Liver (tissue), 9 donors: ENCODE results near the gene EHMT1. TPM values are rescaled to one million over a fixed set of nuclear protein-coding genes. Genes with fewer than 3 reads are reported as not detected.

Experiments
- DNase-seq: peaks from one replicate; pipeline ENCODE4 v3.0.0-alpha.2; 2017; ENCODE audit warnings: low spot score
- H3K27ac ChIP-seq, 2 donors: one replicate each; pipeline ENCODE4 v1.7.0; 2013; ENCODE audit warnings: inconsistent platforms in 2 of 2, low read length in 2 of 2, control low read depth in 1 of 2, low read depth in 1 of 2, mild to moderate bottlenecking in 1 of 2
- H3K27me3 ChIP-seq, 4 donors: one replicate each; pipeline versions ENCODE4 v1.6.1 to v1.7.0; 2013; ENCODE audit warnings: low read length in 3 of 4, inconsistent platforms in 1 of 4, mild to moderate bottlenecking in 1 of 4, moderate library complexity in 1 of 4; ENCODE audit not compliant: control insufficient read depth in 4 of 4, insufficient read depth in 4 of 4
- H3K36me3 ChIP-seq, 4 donors: one replicate each; pipeline versions ENCODE4 v1.6.1 to v1.7.0; 2013; ENCODE audit warnings: low read length in 3 of 4, mild to moderate bottlenecking in 3 of 4, low read depth in 1 of 4, moderate library complexity in 1 of 4; ENCODE audit not compliant: control insufficient read depth in 4 of 4, insufficient read depth in 3 of 4
- H3K4me1 ChIP-seq, 4 donors: one replicate each; pipeline versions ENCODE4 v1.6.1 to v1.7.0; 2013; ENCODE audit warnings: low read length in 3 of 4, mild to moderate bottlenecking in 3 of 4, moderate library complexity in 1 of 4; ENCODE audit not compliant: control insufficient read depth in 4 of 4, insufficient read depth in 4 of 4
- H3K4me3 ChIP-seq, 3 donors: one replicate each; pipeline versions ENCODE4 v1.6.1 to v1.7.0; 2013; ENCODE audit warnings: low read length in 3 of 3, control low read depth in 1 of 3, low read depth in 1 of 3, mild to moderate bottlenecking in 1 of 3
- H3K9ac ChIP-seq, 2 donors: one replicate each; pipeline ENCODE4 v1.7.0; 2013; ENCODE audit warnings: low read length in 2 of 2, mild to moderate bottlenecking in 2 of 2, moderate library complexity in 2 of 2, control low read depth in 1 of 2, low read depth in 1 of 2
- H3K9me3 ChIP-seq, 4 donors: one replicate each; pipeline versions ENCODE4 v1.6.1 to v1.7.0; 2013; ENCODE audit warnings: low read length in 3 of 4; ENCODE audit not compliant: control insufficient read depth in 4 of 4
- ATF3 ChIP-seq: IDR thresholded peaks from 2 replicates; pipeline ENCODE4 v1.6.1; 2016; ENCODE audit warnings: antibody characterized with exemption
- CTCF ChIP-seq: fragments of 150-350 bp; IDR thresholded peaks from 2 replicates; pipeline ENCODE4 v1.5.1; 2017; ENCODE audit warnings: improper control_type of control experiment, low read depth, low read length; ENCODE audit not compliant: missing input control
- EGR1 ChIP-seq, 2 donors: IDR thresholded peaks; 2 replicates each; pipeline ENCODE4 v1.6.1; 2016 to 2018; ENCODE audit warnings: antibody characterized with exemption in 2 of 2, low read depth in 2 of 2
- FOXA1 ChIP-seq: IDR thresholded peaks from 2 replicates; pipeline ENCODE4 v1.6.1; 2016; ENCODE audit warnings: antibody characterized with exemption
- FOXA2 ChIP-seq: IDR thresholded peaks from 2 replicates; pipeline ENCODE4 v1.6.1; 2016; ENCODE audit warnings: antibody characterized with exemption
- GABPA ChIP-seq, 2 donors: IDR thresholded peaks in 1 of 2; conservative IDR thresholded peaks in 1 of 2; 2 replicates each; pipeline ENCODE4 v1.6.1; 2016; ENCODE audit warnings: antibody characterized with exemption in 2 of 2, mild to moderate bottlenecking in 1 of 2, moderate library complexity in 1 of 2
- HNF4A ChIP-seq, 2 donors: conservative IDR thresholded peaks; 2 replicates each; pipeline ENCODE4 v1.6.1; 2016; ENCODE audit warnings: antibody characterized with exemption in 2 of 2, mild to moderate bottlenecking in 2 of 2
- HNF4G ChIP-seq: IDR thresholded peaks from 2 replicates; pipeline ENCODE4 v1.6.1; 2016; ENCODE audit warnings: antibody characterized with exemption
- JUND ChIP-seq, 2 donors: IDR thresholded peaks; 2 replicates each; pipeline ENCODE4 v1.6.1; 2016; ENCODE audit warnings: antibody characterized with exemption in 2 of 2
- NR2F2 ChIP-seq: IDR thresholded peaks from 2 replicates; pipeline ENCODE4 v1.6.1; 2016; ENCODE audit warnings: antibody characterized with exemption
- REST ChIP-seq: IDR thresholded peaks from 2 replicates; pipeline ENCODE4 v1.6.1; 2016; ENCODE audit warnings: antibody characterized with exemption, mild to moderate bottlenecking
- RXRA ChIP-seq, 2 donors: IDR thresholded peaks; 2 replicates each; pipeline ENCODE4 v1.6.1; 2017 to 2018; ENCODE audit warnings: antibody characterized with exemption in 2 of 2, mild to moderate bottlenecking in 1 of 2
- SP1 ChIP-seq: IDR thresholded peaks from 2 replicates; pipeline ENCODE4 v1.6.1; 2018; ENCODE audit warnings: antibody characterized with exemption, mild to moderate bottlenecking
- TAF1 ChIP-seq: conservative IDR thresholded peaks from 2 replicates; pipeline ENCODE4 v1.6.1; 2016; ENCODE audit warnings: antibody characterized with exemption, mild to moderate bottlenecking
- ZBTB33 ChIP-seq: IDR thresholded peaks from 2 replicates; pipeline ENCODE4 v1.6.1; 2016; ENCODE audit warnings: antibody characterized with exemption
- WGBS: extraction: QIAGEN DNeasy Blood & Tissue Kit; methylation state at CpG from one replicate; pipeline ENCODE4 v1.1.7; 2013; 5-methylcytosine and 5-hydroxymethylcytosine counted together
- polyA plus RNA-seq, 2 donors: library from polyadenylated mRNA; stranded (reverse) in 1 of 2; unstranded in 1 of 2; fragments of 200-250 nt in 1 of 2; fragments of >200 nt in 1 of 2; fragmentation: Nextera tagmentation in 1 of 2; extraction: Ambion mirVana in 1 of 2; gene quantifications; one replicate each; pipeline versions ENCODE4 v1.2.1 to v1.2.3, GENCODE V29; 2013 to 2015
- total RNA-seq, 2 donors: library from RNA; depleted of rRNA; stranded (reverse); fragments of >200 nt; gene quantifications; one replicate each; pipeline ENCODE4 v1.2.3, GENCODE V29; 2014
- donor health status: healthy.
- donor health status: healthy.
- donor health status: healthy.
- donor health status: healthy.
- donor health status: healthy.

Gene EHMT1
- total and polyA plus RNA-seq, 4 donors: 16.1 to 48.2 (median 27.3) TPM

- TF ChIP-seq CTCF: no peak
Measured at GRCh38 chr9:137813651-137814415, 195.0 kb downstream of the EHMT1 start (continued).

- no peak for DNase-seq
- no peaks in the 10 kb centered on the region for H3K27me3 ChIP-seq
- H3K36me3 ChIP-seq: peaks cover 31 to 61% (median 39%) of the 10 kb centered on the region in 4 donors
- H3K9ac ChIP-seq: no peak overlapping the region
- 98% methylated on average over 23 of the region's 23 CpGs for WGBS
- TF ChIP-seq NR2F2 (no peak), GABPA (IDR thresholded peaks at IDR 0.05 in 1 of 2, conservative IDR thresholded peaks at IDR 0.05 in 1 of 2) (no peak), TAF1 (no peak), EGR1 (IDR thresholded peaks at IDR 0.05; ENCODE audit: low read depth in 2 of 2) (no peak), FOXA2 (no peak), FOXA1 (no peak), HNF4A (conservative IDR thresholded peaks at IDR 0.05) (no peak), REST (no peak), RXRA (IDR thresholded peaks at IDR 0.05) (no peak), ZBTB33 (no peak), CTCF (no peak), SP1 (no peak), HNF4G (no peak), ATF3 (no peak), JUND (IDR thresholded peaks at IDR 0.05) (no peak)
- H3K27ac ChIP-seq: no peak overlapping the region
- no peak overlapping the region for H3K4me3 ChIP-seq
- H3K9me3 ChIP-seq: peaks cover 0 to 2% (median 0%) of the 10 kb centered on the region in 4 donors
- H3K4me1 ChIP-seq: no peaks in the 10 kb centered on the region
Measured at GRCh38 chr9:137814436-137814835, 195.6 kb downstream of the EHMT1 start.
